IMR-90 (cell line): Measurements from ENCODE around the gene EXOC6B.

ENCODE experiments used
- MAFK ChIP-seq: IDR thresholded peaks from 2 replicates; pipeline ENCODE4 v1.6.1; 2012; ENCODE audit warnings: low read depth, low read length, improper control_type of control experiment
- POLR2A ChIP-seq: IDR thresholded peaks from 2 replicates; pipeline ENCODE4 v1.6.1; 2012; ENCODE audit warnings: mild to moderate bottlenecking, low read depth, low read length
- RAD21 ChIP-seq: IDR thresholded peaks from 2 replicates; pipeline ENCODE4 v1.6.1; 2012; ENCODE audit warnings: low read length, improper control_type of control experiment
- RFX5 ChIP-seq: IDR thresholded peaks from 2 replicates; pipeline ENCODE4 v1.8.0; 2012; ENCODE audit warnings: low read depth, mild to moderate bottlenecking, low read length, moderate library complexity
- TF ChIP-seq, protein P1 (sequence below): conservative IDR thresholded peaks from 2 replicates; pipeline ENCODE4 v1.5.1; 2012; ENCODE audit warnings: mild to moderate bottlenecking, low read depth, low read length, improper control_type of control experiment
- TF ChIP-seq, protein P2 (sequence below): fragments of 150-350 bp; IDR thresholded peaks from 2 replicates; pipeline ENCODE4 v1.6.1; 2017; ENCODE audit warnings: mild to moderate bottlenecking, antibody characterized with exemption, low read length, low read depth

GRCh38 chr2:72183016-72183415 lies 642.8 kb downstream of the EXOC6B start:
- TF ChIP-seq RFX5, result no peak
- TF ChIP-seq, protein P1, sequence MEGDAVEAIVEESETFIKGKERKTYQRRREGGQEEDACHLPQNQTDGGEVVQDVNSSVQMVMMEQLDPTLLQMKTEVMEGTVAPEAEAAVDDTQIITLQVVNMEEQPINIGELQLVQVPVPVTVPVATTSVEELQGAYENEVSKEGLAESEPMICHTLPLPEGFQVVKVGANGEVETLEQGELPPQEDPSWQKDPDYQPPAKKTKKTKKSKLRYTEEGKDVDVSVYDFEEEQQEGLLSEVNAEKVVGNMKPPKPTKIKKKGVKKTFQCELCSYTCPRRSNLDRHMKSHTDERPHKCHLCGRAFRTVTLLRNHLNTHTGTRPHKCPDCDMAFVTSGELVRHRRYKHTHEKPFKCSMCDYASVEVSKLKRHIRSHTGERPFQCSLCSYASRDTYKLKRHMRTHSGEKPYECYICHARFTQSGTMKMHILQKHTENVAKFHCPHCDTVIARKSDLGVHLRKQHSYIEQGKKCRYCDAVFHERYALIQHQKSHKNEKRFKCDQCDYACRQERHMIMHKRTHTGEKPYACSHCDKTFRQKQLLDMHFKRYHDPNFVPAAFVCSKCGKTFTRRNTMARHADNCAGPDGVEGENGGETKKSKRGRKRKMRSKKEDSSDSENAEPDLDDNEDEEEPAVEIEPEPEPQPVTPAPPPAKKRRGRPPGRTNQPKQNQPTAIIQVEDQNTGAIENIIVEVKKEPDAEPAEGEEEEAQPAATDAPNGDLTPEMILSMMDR, result no peak
- no peak for TF ChIP-seq POLR2A
- TF ChIP-seq, protein P2, sequence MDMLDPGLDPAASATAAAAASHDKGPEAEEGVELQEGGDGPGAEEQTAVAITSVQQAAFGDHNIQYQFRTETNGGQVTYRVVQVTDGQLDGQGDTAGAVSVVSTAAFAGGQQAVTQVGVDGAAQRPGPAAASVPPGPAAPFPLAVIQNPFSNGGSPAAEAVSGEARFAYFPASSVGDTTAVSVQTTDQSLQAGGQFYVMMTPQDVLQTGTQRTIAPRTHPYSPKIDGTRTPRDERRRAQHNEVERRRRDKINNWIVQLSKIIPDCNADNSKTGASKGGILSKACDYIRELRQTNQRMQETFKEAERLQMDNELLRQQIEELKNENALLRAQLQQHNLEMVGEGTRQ, result no peak
- TF ChIP-seq MAFK, result no peak
- no peak for TF ChIP-seq RAD21
